GM12878 (cell line): ENCODE measurements around the gene THSD4. TPM values are rescaled to one million over a fixed set of nuclear protein-coding genes. Genes with fewer than 3 reads are reported as not detected.

Experiments used
- ATAC-seq: fragments of 200-7000 bp; cut with Tn5 transposase; 3 replicates; pipeline ENCODE4 v1.9.1; 2020; ENCODE audit warnings: mild to moderate bottlenecking, moderate library complexity
- BruUV-seq: library from RNA; stranded (reverse); fragments of 400-500 nt; replicated peaks from 2 replicates; lab custom pipeline; 2021; lab: Mats Ljungman, UMichigan
- CTCF ChIA-PET: fragments of 300-600 bp; sonication (Branson Sonifier 250); formaldehyde crosslinking; extraction: SDS; loops from one replicate; lab custom pipeline; 2021; ENCODE audit warnings: inconsistent platforms; lab: Yijun Ruan, JAX
- POLR2A ChIA-PET: fragments of 350-600 bp; formaldehyde crosslinking; extraction: SDS; loops from one replicate; lab custom pipeline; 2021; ENCODE audit warnings: inconsistent platforms; lab: Charles Lee
- RAD21 ChIA-PET: fragments of 300-600 bp; sonication (Branson Sonifier 250); formaldehyde crosslinking; loops from one replicate; lab custom pipeline; 2023; ENCODE audit warnings: antibody characterized with exemption; ENCODE audit not compliant: unreplicated experiment; lab: Charles Lee
- SMC1A ChIA-PET: fragments of 300-600 bp; sonication (Branson Sonifier 250); formaldehyde crosslinking; loops from one replicate; lab custom pipeline; 2023; ENCODE audit not compliant: unreplicated experiment, uncharacterized antibody; lab: Charles Lee
- DNase-seq: peaks from one replicate; pipeline ENCODE4 v3.0.0-alpha.2; 2011; ENCODE audit warnings: low read depth, low spot score
- FAIRE-seq: peaks from 3 replicates; lab custom pipeline; 2011; peaks lifted over from hg19 to GRCh38; lab: Jason Lieb, UNC
- H2AFZ ChIP-seq: 2 replicates; pipeline ENCODE4 v1.6.0; 2011; ENCODE audit warnings: low read depth, low read length, control low read depth; ENCODE audit not compliant: control insufficient read depth
- H3K27ac ChIP-seq: 2 replicates; pipeline ENCODE4 v1.5.1; 2011; ENCODE audit warnings: control low read depth; ENCODE audit not compliant: control insufficient read depth, insufficient read depth
- H3K27me3 ChIP-seq, 2 experiments: replicated peaks in 1 of 2; 2 replicates each; pipeline versions ENCODE4 v1.6.0 to v1.6.1; 2011; ENCODE audit warnings: low read length in 1 of 2; ENCODE audit not compliant: control insufficient read depth in 2 of 2, insufficient read depth in 2 of 2
- H3K36me3 ChIP-seq, 2 experiments: 2 replicates each; pipeline ENCODE4 v1.5.1; 2011; ENCODE audit warnings: low read length in 1 of 2; ENCODE audit not compliant: control insufficient read depth in 2 of 2, insufficient read depth in 2 of 2
- H3K4me1 ChIP-seq: 2 replicates; pipeline ENCODE4 v1.6.1; 2011; ENCODE audit warnings: mild to moderate bottlenecking, low read length, moderate library complexity, mixed read lengths; ENCODE audit not compliant: control insufficient read depth, insufficient read depth
- H3K4me2 ChIP-seq: 2 replicates; pipeline ENCODE4 v1.6.0; 2011; ENCODE audit warnings: control low read depth; ENCODE audit not compliant: control insufficient read depth, insufficient read depth
- H3K4me3 ChIP-seq: fragments of 200-600 bp; sonication (generic); 2 replicates; pipeline ENCODE4 v1.5.1; 2016
- H3K79me2 ChIP-seq: 2 replicates; pipeline ENCODE4 v1.6.0; 2011; ENCODE audit warnings: low read length; ENCODE audit not compliant: control insufficient read depth, insufficient read depth
- H3K9ac ChIP-seq: 2 replicates; pipeline ENCODE4 v1.8.0; 2011; ENCODE audit warnings: low read length, control low read depth, mixed read lengths; ENCODE audit not compliant: control insufficient read depth, insufficient read depth
- H3K9me3 ChIP-seq: replicated peaks from 3 replicates; pipeline ENCODE4 v1.5.1; 2011; ENCODE audit warnings: mild to moderate bottlenecking, low read length; ENCODE audit not compliant: control insufficient read depth, insufficient read depth
- H4K20me1 ChIP-seq: 2 replicates; pipeline ENCODE4 v1.6.0; 2011; ENCODE audit not compliant: control insufficient read depth, insufficient read depth
- CBX3 ChIP-seq: fragments of 200-600 bp; sonication (generic); IDR thresholded peaks from 2 replicates; pipeline ENCODE4 v1.6.1; 2016; ENCODE audit warnings: low read depth, borderline replicate concordance
- CBX5 ChIP-seq: sonication (generic); IDR thresholded peaks from 2 replicates; pipeline ENCODE4 v1.6.1; 2016; ENCODE audit warnings: low read depth, moderate library complexity, mild to moderate bottlenecking, inconsistent platforms
- CHD1 ChIP-seq: IDR thresholded peaks from 2 replicates; pipeline ENCODE4 v1.6.1; 2012; ENCODE audit warnings: low read depth, low read length, improper control_type of control experiment
- CHD2 ChIP-seq: IDR thresholded peaks from 2 replicates; pipeline ENCODE4 v1.6.1; 2011; ENCODE audit warnings: low read depth, low read length, improper control_type of control experiment, borderline replicate concordance
- ELK1 ChIP-seq: IDR thresholded peaks from 2 replicates; pipeline ENCODE4 v1.6.1; 2012; ENCODE audit warnings: low read depth, low read length, improper control_type of control experiment
- ESRRA ChIP-seq: IDR thresholded peaks from 2 replicates; pipeline ENCODE4 v1.6.1; 2012; ENCODE audit warnings: mild to moderate bottlenecking, low read length, improper control_type of control experiment
- FOXM1 ChIP-seq: IDR thresholded peaks from 2 replicates; pipeline ENCODE4 v1.6.1; 2012; ENCODE audit warnings: low read depth, mild to moderate bottlenecking, inconsistent platforms, low read length, moderate library complexity
- HDAC2 ChIP-seq: fragments of 200-600 bp; sonication (generic); IDR thresholded peaks from 2 replicates; pipeline ENCODE4 v1.6.1; 2017
- NFYA ChIP-seq: IDR thresholded peaks from 2 replicates; pipeline ENCODE4 v1.6.1; 2011; ENCODE audit warnings: low read depth, mild to moderate bottlenecking, low read length, improper control_type of control experiment, borderline replicate concordance
- SPI1 ChIP-seq: IDR thresholded peaks from 2 replicates; pipeline ENCODE4 v1.6.1; 2011; ENCODE audit warnings: low read depth, mild to moderate bottlenecking, low read length, moderate library complexity, borderline replicate concordance; ENCODE audit not compliant: insufficient read depth
- SREBF2 ChIP-seq: IDR thresholded peaks from 2 replicates; pipeline ENCODE4 v1.6.1; 2012; ENCODE audit warnings: mild to moderate bottlenecking, low read length
- WGBS: methylation state at CpG from one replicate; pipeline ENCODE4 v1.1.6; 2016; ENCODE audit warnings: low lambda C conversion rate; ENCODE audit not compliant: insufficient replicate concordance, insufficient coverage; ENCODE audit errors: missing lambda C conversion rate; 5-methylcytosine and 5-hydroxymethylcytosine counted together
- in situ Hi-C: fragments of 300-500 bp; cut with MboI; formaldehyde crosslinking; loops from 9 replicates; pipeline ENCODE4 v1.14.3; 2018; ENCODE audit warnings: mixed read lengths
- intact Hi-C: fragments of 100-400 bp; cut with micrococcal nuclease; formaldehyde crosslinking; loops from one replicate; pipeline ENCODE4 v1.14.2; 2022; ENCODE audit not compliant: unreplicated experiment
- polyA plus RNA-seq, 11 experiments: library from polyadenylated mRNA; depleted of rRNA in 4 of 11; unstranded in 6 of 11; stranded (reverse) in 5 of 11; fragments of >200 nt; fragmentation: Nextera tagmentation in 4 of 11; fragmentation: Illumina TruSeq in 1 of 11; extraction: Ambion mirVana in 4 of 11; extraction: Trizol in 1 of 11; gene quantifications; 1 replicate in 1 of 11; 2 replicates in 10 of 11; pipeline versions ENCODE4 v1.2.1 to v1.2.3, GENCODE V29; 2011 to 2016; ENCODE audit warnings: inconsistent platforms in 2 of 11, missing spikeins in 2 of 11, low read depth in 1 of 11
- total RNA-seq, 4 experiments: library from RNA; depleted of rRNA in 3 of 4; stranded (reverse); fragments of >200 nt in 3 of 4; fragmentation: Illumina TruSeq in 1 of 4; extraction: Trizol in 1 of 4; gene quantifications; 2 replicates each; pipeline versions ENCODE4 v1.2.1 to v1.2.3, GENCODE V29; 2013 to 2021
- TF ChIP-seq, protein P1 (sequence below): fragments of 150-350 bp; IDR thresholded peaks from 2 replicates; pipeline ENCODE4 v1.6.1; 2014; ENCODE audit warnings: mild to moderate bottlenecking, low read depth, low read length
- TF ChIP-seq, protein P2 (sequence below): IDR thresholded peaks from 2 replicates; pipeline ENCODE4 v1.6.1; 2012; ENCODE audit warnings: low read depth, low read length, improper control_type of control experiment

The THSD4 gene
- total and polyA plus RNA-seq, 10 of the 15 experiments (the other 5 are each of a cell fraction or from before 2014, with no cell fraction given), result 0.04 to 0.13 (median 0.05) TPM; not detected in 7

- SMC1A ChIA-PET, result interaction anchor here (1.3 kb wide), 1 partner anchor 19 kb away, joined by 3 read pairs; no protein-coding TSS in a partner anchor
- Histone ChIP-seq H3K9ac (no peak overlapping the region), H3K4me3 (no peak overlapping the region), H2AFZ (no peak overlapping the region), H3K9me3 (no peaks in the 10 kb centered on the region), H3K79me2 (no peaks in the 10 kb centered on the region), H3K36me3 (no peaks in the 10 kb centered on the region), H3K4me2 (no peak overlapping the region), H3K27me3 (no peaks in the 10 kb centered on the region; a peak in 2 of 4 replicates), H4K20me1 (no peaks in the 10 kb centered on the region), H3K27ac (no peak overlapping the region), H3K4me1 (no peaks in the 10 kb centered on the region)
- FAIRE-seq (no peak), DNase-seq (no peak), ATAC-seq (no peak)
- BruUV-seq, result no TSS peak
- in situ Hi-C loops (loop anchor here (25.0 kb wide), 2 partner anchors 318 to 468 kb away; partner anchors contain the start of gene THSD4), intact Hi-C loops (no loop called here)
- RAD21 ChIA-PET, result interaction anchor here (0.6 kb wide), 1 partner anchor 613 kb away, joined by 3 read pairs; no protein-coding TSS in a partner anchor
- no peak for TF ChIP-seq NFYA
- TF ChIP-seq SREBF2, result no peak
- no peak for TF ChIP-seq CHD2
- TF ChIP-seq ELK1, result no peak
- no peak for TF ChIP-seq CHD1
- TF ChIP-seq SPI1, result no peak
- TF ChIP-seq, protein P1, sequence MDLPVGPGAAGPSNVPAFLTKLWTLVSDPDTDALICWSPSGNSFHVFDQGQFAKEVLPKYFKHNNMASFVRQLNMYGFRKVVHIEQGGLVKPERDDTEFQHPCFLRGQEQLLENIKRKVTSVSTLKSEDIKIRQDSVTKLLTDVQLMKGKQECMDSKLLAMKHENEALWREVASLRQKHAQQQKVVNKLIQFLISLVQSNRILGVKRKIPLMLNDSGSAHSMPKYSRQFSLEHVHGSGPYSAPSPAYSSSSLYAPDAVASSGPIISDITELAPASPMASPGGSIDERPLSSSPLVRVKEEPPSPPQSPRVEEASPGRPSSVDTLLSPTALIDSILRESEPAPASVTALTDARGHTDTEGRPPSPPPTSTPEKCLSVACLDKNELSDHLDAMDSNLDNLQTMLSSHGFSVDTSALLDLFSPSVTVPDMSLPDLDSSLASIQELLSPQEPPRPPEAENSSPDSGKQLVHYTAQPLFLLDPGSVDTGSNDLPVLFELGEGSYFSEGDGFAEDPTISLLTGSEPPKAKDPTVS, result no peak
- no peak for TF ChIP-seq CBX5
- no peak for TF ChIP-seq ESRRA
- no peak for TF ChIP-seq CBX3
- no peak for TF ChIP-seq HDAC2
- no peak for TF ChIP-seq FOXM1
- TF ChIP-seq, protein P2, sequence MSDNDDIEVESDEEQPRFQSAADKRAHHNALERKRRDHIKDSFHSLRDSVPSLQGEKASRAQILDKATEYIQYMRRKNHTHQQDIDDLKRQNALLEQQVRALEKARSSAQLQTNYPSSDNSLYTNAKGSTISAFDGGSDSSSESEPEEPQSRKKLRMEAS, result no peak
- 50% methylated on average over 2 of the region's 2 CpGs for WGBS
- CTCF ChIA-PET, result interaction anchor here (0.7 to 1.2 kb wide), 2 partner anchors 9 to 173 kb away, joined by 3 to 6 read pairs; no protein-coding TSS in a partner anchor
- POLR2A ChIA-PET, result interaction anchor here (0.6 kb wide), 1 partner anchor 1122 kb away, joined by 3 read pairs; no protein-coding TSS in a partner anchor
These were observed 315.5 kb downstream of the THSD4 start for GRCh38 chr15:71430782-71431181.
